Gastrocnemius medialis (tissue), 4 donors: ENCODE results near the gene PDGFD. TPM values are rescaled to one million over a fixed set of nuclear protein-coding genes. Genes with fewer than 3 reads are reported as not detected.

Experiments
- ATAC-seq, 2 donors: fragments of 150-250 bp; one replicate each; pipeline ENCODE4 v1.9.1; 2016
- DNase-seq, 2 donors: peaks; one replicate each; pipeline ENCODE4 v3.0.0-alpha.2; 2019
- H3K27ac ChIP-seq, 4 donors: fragments of 200-600 bp; sonication (generic); 1 replicate in 1 of 4; 2 replicates in 3 of 4; pipeline ENCODE4 v1.5.1; 2016 to 2018; ENCODE audit warnings: mild to moderate bottlenecking in 2 of 4, moderate library complexity in 1 of 4
- H3K27me3 ChIP-seq, 3 donors: fragments of 200-600 bp; sonication (generic) in 2 of 3; 1 replicate in 1 of 3; 2 replicates in 2 of 3; pipeline versions ENCODE4 v1.5.1 to v1.6.0; 2016 to 2019; ENCODE audit warnings: mild to moderate bottlenecking in 1 of 3, moderate library complexity in 1 of 3
- H3K36me3 ChIP-seq, 2 donors: fragments of 200-600 bp; sonication (generic) in 1 of 2; one replicate each; pipeline ENCODE4 v1.5.1; 2017 to 2018
- H3K4me1 ChIP-seq, 2 donors: fragments of 200-600 bp; sonication (generic) in 1 of 2; one replicate each; pipeline ENCODE4 v1.5.1; 2016 to 2017; ENCODE audit warnings: mild to moderate bottlenecking in 2 of 2
- H3K4me3 ChIP-seq, 4 donors: fragments of 200-600 bp; sonication (generic) in 3 of 4; 1 replicate in 1 of 4; 2 replicates in 3 of 4; pipeline ENCODE4 v1.5.1; 2016 to 2019; ENCODE audit warnings: mild to moderate bottlenecking in 2 of 4
- H3K9me3 ChIP-seq, 3 donors: fragments of 200-600 bp; sonication (generic) in 2 of 3; 1 replicate in 1 of 3; 2 replicates in 2 of 3; pipeline ENCODE4 v1.5.1; 2016 to 2019
- CTCF ChIP-seq, 5 experiments: fragments of 450-650 bp in 3 of 5; fragments of 200-600 bp in 2 of 5; sonication (generic) in 2 of 5; IDR thresholded peaks in 4 of 5; conservative IDR thresholded peaks in 1 of 5; 1 replicate in 4 of 5; 2 replicates in 1 of 5; pipeline ENCODE4 v1.5.1; 2016 to 2019; ENCODE audit warnings: antibody characterized with exemption in 5 of 5, mild to moderate bottlenecking in 3 of 5, moderate library complexity in 3 of 5
- POLR2A ChIP-seq, 2 donors: fragments of 450-650 bp; IDR thresholded peaks; one replicate each; pipeline ENCODE4 v1.6.1; 2017; ENCODE audit warnings: antibody characterized with exemption in 2 of 2, mild to moderate bottlenecking in 2 of 2, moderate library complexity in 2 of 2
- in situ Hi-C, 4 donors: fragments of 200-750 bp; cut with MboI; loops; one replicate each; pipeline versions ENCODE4 v1.15.0 to v1.8.0; 2017; ENCODE audit warnings: low sequenced_read_pairs in 4 of 4
- intact Hi-C: fragments of 100-400 bp; cut with DNase I; formaldehyde crosslinking; loops from one replicate; pipeline ENCODE4 v1.15.1; 2023; ENCODE audit warnings: low total_unique reads
- total RNA-seq, 4 donors: library from RNA; depleted of rRNA; stranded (reverse); fragments of >200 nt; gene quantifications; one replicate each; pipeline versions ENCODE4 v1.1.0 to v1.2.3, GENCODE V29; 2016

Gene PDGFD
- total RNA-seq, 4 donors from 2014 or later, result 2.2 to 4.0 (median 2.9) TPM

GRCh38 chr11:103980108-103980507, 183.8 kb downstream of the PDGFD start:
- Histone ChIP-seq H3K27ac (no peak overlapping the region), H3K27me3 (no peaks in the 10 kb centered on the region), H3K4me3 (no peak overlapping the region), H3K4me1 (no peaks in the 10 kb centered on the region), H3K36me3 (no peaks in the 10 kb centered on the region), H3K9me3 (no peaks in the 10 kb centered on the region)
- intact Hi-C loops, result no loop called here
- ATAC-seq (no peak), DNase-seq (no peak)
- TF ChIP-seq CTCF (IDR thresholded peaks at IDR 0.05 in 4 of 5, conservative IDR thresholded peaks at IDR 0.05 in 1 of 5) (no peak), POLR2A (IDR thresholded peaks at IDR 0.05) (no peak)
- in situ Hi-C loops, result no loop called here

GRCh38 chr11:103978616-103979595, 185.0 kb downstream of the PDGFD start:
- TF ChIP-seq CTCF (IDR thresholded peaks at IDR 0.05 in 4 of 5, conservative IDR thresholded peaks at IDR 0.05 in 1 of 5) (no peak), POLR2A (IDR thresholded peaks at IDR 0.05) (no peak)
- H3K36me3 ChIP-seq, result no peaks in the 10 kb centered on the region
- no peaks in the 10 kb centered on the region for H3K27me3 ChIP-seq
- intact Hi-C loops (no loop called here), in situ Hi-C loops (no loop called here)
- no peak overlapping the region for H3K27ac ChIP-seq
- H3K4me1 ChIP-seq, result no peaks in the 10 kb centered on the region
- ATAC-seq, result no peak
- no peak overlapping the region for H3K4me3 ChIP-seq
- H3K9me3 ChIP-seq, result no peaks in the 10 kb centered on the region
- DNase-seq, result no peak

- TF ChIP-seq POLR2A (IDR thresholded peaks at IDR 0.05) (no peak), CTCF (IDR thresholded peaks at IDR 0.05 in 4 of 5, conservative IDR thresholded peaks at IDR 0.05 in 1 of 5) (no peak)
- Histone ChIP-seq H3K27me3 (no peaks in the 10 kb centered on the region), H3K36me3 (no peaks in the 10 kb centered on the region), H3K4me1 (no peaks in the 10 kb centered on the region), H3K27ac (no peak overlapping the region), H3K4me3 (no peak overlapping the region), H3K9me3 (no peaks in the 10 kb centered on the region)
- DNase-seq (no peak), ATAC-seq (no peak)
- in situ Hi-C loops (no loop called here), intact Hi-C loops (no loop called here)
Measured at GRCh38 chr11:103972013-103972412, 191.9 kb downstream of the PDGFD start.

GRCh38 chr11:103970701-103971249, 193.2 kb downstream of the PDGFD start:
- no peak overlapping the region for H3K27ac ChIP-seq
- DNase-seq, result no peak
- H3K36me3 ChIP-seq, result no peaks in the 10 kb centered on the region
- no peak for ATAC-seq
- in situ Hi-C loops, result no loop called here
- H3K9me3 ChIP-seq, result no peaks in the 10 kb centered on the region
- no peaks in the 10 kb centered on the region for H3K27me3 ChIP-seq
- intact Hi-C loops, result no loop called here
- no peaks in the 10 kb centered on the region for H3K4me1 ChIP-seq
- no peak overlapping the region for H3K4me3 ChIP-seq
- TF ChIP-seq CTCF (IDR thresholded peaks at IDR 0.05 in 4 of 5, conservative IDR thresholded peaks at IDR 0.05 in 1 of 5) (no peak), POLR2A (IDR thresholded peaks at IDR 0.05) (no peak)
